SKM-1 (cell line): ENCODE measurements around the gene KRT3.

Experiments
- DNase-seq: peaks from one replicate; lab custom pipeline; 2025; ENCODE audit not compliant: unreplicated experiment; lab: John Stamatoyannopoulos, UW

KRT3 gene

DNA sequence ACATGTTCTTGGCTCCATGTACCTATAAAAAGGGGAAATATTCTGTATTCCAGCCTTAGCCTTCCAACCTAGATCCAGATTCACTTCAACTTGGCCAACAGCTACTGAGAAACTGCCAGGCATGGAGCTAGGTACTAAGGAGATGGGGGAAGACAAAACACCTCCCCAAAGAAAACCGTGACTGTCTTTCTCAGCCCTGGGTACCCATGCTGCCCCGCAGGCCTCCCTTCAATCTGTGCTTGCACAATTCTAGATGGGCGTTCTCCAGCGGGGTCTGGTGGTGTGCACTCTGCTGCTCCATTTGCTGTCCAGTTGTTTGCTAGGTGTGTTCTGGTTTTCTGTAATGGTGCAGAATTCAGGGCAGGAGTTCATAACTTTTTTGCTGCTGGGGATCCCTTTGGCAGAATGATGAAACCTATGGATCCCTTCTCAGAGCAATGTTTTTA, 18.8 kb upstream of the KRT3 start:
- no peak for DNase-seq

DNA sequence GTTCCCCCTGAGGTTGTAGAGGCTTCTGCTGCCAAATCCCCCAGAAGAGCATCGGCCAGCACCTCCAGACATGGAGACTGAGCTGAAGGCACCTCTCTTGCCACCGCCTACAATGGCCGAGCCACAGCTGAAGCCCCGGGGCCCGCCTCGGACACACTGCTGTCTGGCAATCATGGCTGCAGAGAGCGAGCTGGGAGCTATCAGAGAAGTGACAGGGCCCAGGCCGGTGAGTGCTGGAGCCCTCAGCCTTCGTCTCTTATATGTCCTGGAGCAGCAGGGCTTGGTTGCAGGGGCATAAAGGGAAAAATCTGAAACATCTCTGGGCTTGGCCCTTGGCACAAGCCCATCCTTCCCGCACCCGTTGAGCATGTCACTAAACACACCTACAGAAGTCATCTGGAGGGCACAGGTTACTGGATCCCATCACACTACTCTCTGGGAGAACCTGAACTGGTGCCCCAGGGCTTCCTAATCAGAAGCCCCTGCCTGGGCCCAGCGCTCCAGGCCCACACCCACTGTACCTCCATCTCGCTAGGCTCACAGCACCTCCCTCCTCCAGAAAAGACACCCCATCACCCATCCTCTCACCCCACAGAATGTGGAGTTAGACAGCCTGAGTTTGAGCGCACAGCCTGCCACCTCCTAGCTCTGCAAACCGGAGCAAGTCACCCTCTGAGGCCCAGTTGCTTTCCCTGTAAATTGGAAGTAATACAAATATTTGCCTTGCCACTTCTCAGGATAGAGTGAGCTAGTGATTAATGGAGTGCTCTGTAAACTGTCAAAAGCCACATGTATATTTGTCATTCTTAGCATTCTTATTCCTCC, 18.2 kb upstream of the KRT3 start, which contains the start of gene KRT4:
TSS of gene KRT4 (minus strand) at position 232 of the 825 bp plus-strand sequence. CDS start at position 174, 58 bp downstream.
- DNase-seq, result no peak

DNA sequence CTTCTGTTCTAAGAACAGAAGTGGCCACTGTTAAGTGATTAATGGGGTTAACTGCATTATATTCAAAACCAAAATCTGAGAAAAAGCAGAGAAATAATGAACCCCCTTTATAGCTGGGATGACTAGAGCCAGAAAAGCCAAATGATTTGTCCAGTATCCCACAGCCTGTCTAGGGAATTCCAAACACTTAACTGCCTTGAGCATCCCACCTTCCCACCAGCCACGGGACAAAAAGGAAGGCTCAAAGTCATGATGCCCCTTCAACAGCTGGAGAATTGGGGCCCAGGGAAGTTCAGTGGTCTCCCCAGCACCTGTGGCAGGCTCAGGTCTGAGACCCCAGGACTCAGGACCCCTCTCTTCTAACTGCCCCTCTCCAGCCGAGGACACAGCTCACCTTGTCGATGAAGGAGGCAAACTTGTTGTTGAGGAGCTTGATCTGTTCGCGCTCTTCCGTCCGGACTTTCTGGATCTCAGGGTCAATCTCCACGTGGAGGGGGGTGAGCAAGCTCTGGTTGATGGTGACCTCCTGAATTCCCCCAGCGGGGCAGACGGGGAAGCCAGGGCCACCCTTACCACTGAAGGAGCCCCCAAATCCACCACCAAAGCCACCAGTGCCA, 17.4 kb upstream of the KRT3 start:
- no peak for DNase-seq

DNA sequence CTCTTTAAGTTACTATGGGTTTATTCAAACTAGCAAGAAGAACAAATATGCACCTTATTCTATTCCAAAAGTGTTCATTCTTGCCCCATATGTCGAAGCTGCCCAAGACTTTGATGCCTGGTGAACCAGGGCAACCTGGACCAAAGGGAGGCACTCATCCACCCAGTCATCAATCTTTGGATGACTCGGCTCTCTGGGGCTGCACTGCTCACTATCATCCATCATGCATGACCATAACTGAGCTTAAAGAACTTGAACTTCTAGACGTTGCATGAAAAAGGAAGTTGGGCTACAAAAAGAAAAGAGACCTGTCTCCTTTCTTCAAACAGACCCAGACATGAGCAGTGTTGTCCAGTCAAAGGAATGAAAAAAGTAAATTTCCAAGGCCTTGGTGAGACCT, 16.8 kb upstream of the KRT3 start:
- no peak for DNase-seq

DNA sequence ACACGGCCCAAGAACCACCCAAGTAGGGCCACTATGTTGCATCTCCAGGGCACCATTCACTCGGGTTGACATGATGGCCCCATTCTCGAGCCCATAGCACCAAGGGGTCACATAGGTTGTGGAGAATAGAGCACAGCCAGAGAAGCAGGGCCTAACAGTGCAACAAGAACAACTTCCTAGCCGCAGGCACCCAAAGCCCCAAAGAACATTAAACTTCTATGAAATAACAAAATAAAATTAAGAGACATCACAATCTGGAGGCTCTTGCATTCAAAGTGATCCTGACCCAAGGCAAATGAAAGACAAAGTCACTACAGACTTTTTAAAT, 16.1 kb upstream of the KRT3 start:
- DNase-seq, result no peak

DNA sequence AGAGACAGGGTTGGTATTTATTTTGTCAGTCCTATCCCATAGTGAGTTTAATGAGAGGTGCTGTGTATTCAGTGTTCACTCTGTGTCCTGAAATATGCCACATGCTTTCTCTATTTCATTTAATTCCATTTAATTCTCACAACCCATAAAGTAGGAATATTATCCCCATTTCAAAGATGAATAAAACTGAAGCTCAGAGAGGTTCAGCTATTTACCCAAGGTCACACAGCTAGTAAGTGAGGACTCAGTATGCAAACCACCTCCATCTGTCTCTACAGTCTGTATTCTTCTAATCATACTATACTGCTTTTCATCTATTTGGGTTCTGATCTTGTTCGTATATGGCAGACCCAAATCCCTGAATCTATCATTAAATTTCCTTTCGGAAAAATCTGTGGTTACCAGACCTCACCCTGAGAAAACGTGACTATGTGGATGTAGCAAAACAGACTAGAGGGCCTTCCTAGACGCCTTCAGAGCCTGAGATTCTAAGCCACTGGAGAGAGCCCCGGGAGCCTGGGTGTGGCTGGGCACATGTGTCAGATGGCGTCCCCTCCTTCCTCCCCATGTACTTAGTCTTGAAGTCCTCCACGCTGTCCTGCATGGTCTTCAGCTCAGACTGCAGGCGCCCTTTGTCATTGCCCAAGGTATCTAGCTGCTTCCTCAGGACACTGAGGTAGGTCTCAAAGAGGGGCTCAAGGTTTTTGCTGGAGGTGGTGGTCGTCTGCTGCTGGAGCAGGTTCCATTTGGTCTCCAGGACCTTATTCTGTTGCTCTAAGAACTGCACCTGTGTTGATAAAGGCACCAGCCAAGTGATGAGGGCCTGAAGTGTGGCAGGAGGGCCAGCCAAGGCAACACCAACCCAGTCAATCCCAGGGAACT, 15.5 kb upstream of the KRT3 start:
- no peak for DNase-seq

DNA sequence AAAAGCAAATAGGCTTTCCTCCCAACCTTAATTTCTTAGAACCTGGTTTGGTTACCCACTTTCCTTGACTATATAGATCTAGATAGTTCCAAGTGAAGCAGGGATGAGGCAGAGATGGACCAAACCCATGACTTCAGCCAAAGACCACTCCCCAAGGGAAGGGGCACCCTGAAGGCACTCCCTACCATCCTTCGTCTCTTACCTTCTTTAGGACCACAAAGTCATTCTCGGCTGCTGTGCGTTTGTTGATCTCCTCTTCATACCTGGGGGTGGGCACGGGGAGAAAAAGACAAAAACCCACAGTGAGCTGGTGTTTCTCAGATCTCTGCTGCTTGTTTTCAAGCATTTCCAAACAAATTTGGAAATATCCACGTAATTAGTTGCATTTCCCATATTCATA, 14.6 kb upstream of the KRT3 start:
- no peak for DNase-seq

DNA sequence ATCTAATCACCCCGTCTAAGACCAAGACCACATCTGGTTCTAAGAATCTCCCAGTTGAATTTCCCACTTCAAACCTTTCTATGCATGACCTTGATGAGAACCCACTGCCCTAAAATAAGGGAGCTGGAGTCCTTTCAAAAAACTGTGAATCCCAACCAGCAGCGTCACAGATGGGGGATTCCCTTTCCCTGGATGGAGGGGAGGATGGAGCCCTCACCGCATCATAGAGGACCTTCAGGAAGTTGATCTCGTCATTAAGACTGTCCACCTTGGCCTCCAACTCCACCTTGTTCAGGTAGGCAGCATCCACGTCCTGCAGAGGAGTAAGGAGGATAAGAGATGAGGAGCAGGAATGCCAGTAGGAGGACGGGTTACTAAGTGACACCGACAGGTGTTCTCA, 13.2 kb upstream of the KRT3 start:
- no peak for DNase-seq

DNA sequence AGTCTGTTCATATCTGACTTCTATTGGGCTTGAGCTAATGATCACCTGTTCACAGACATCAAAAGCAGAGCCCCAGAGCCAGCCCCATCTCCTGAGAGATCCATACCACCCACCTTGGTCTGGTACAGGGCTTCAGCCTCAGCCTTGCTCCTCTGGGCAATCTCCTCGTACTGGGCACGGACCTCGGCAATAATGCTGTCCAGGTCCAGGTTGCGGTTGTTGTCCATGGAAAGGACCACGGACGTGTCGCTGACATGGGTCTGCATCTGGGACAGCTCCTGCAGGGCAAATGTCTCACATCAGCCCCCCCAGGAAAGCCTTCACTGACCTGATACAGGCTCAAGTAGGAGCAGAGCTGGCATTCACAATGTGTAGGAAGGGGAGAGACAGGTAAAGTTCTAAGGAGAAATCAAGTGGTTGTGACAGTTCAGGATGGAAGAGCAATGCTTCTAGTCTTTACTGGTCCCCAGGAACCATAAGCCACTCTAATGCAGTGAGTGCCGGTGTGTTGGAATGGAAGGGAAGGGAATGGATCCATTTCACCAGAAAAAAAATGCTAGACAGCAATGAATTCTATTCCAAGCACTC, 12.8 kb upstream of the KRT3 start:
- DNase-seq, result no peak

DNA sequence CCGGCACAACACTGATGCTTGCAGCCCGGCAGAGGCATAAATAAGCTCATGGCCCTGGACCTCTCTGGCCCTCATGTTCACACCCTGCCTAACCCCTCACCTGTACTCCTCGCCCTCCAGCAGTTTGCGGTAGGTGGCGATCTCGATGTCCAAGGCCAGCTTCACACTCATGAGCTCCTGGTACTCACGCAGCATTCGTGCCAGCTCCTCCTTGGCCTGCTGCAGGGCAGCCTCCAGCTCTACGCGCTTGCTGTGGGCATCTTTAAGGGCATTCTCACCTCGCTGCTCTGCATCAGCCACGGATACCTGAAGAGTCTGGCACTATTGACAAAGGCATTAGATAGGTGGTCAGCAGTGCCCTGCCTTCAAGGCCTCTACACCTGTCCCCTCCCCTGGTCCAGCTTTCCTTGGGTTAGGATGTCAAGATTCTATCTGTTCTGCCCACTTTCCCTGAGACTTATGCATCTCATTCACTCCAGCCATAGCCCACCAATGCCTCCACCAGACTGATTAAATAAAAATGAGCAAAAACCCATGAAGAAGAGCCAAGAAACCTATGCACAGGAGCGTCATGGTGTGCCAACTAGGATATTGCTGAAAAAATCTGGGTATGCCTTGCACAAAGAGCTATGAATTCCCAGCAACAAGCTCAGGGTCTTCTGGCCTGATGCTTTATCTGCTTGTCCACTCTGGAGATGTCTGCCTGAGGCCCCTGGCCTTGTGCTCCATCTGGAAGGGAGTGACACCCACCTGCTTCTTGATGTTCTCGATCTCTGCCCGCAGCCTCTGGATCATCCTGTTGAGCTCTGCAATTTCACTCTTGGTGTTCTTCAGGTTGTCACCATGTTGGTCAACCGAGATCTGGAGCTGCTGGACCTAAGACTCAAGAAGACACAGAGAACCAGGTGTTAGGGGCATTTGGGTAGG, 11.9 kb upstream of the KRT3 start:
- no peak for DNase-seq

DNA sequence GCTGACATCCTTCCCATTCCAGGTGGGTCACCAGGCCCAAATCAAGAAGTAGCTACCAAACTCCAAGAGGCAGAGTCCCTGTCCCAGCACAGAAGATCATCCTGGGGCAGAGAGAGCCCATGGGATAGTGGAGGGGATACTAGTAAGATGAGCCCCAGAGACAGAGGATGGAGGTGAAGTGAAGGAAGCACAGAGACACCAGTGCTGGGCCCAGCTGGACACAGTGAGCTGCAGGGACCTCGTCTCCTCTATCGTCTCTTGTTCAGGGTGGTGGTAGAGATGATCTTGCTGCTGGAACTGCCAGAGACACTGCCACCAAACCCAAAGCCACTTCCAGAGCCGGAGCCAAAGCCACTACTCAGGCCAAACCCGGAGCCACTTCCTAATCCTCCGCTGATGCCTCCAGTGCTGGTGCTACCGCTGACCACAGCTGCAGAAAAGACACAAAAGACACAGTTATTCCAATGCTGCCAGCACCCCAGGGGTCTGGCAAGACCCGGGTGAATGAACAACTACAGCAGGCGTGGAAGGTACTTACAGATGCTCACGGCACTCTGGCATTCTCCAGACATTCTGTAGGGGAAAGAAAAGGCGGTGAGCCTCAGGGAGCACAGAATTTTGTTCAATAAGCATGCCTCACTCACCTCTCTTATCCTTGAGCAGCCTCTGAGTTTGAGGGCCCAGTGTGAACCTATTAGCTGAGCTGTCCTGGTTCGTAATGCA, 11.1 kb upstream of the KRT3 start:
- no peak for DNase-seq

DNA sequence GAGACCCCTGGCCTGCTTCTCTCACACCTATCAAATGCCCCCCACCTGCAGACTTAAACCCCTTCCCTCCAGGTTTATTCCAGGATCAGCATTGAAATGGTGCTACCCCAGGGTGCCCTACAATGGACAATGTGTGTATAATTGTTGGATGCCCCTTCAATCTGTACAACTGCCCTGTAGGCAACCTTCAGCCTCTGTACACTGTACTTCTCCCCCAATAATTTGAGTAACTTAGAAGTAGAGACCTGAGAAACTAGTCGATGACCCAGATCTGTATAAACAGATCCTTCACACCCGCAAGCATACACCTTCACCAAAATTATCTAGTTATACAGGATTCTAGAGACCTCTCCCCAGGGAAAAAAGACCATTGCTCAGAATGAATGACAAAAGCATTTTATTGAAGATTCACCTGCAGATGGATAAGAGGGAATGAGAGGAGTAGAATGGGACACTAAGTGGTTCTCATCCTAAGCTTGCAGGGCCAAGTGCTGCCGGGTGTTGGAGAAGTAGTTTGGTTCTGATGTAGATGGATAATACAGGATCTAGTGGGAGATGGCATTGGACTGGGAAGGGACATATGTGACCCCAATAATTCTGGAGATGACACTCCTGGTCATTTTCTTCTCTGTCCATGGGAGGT, 10.4 kb upstream of the KRT3 start:
- DNase-seq, result no peak

DNA sequence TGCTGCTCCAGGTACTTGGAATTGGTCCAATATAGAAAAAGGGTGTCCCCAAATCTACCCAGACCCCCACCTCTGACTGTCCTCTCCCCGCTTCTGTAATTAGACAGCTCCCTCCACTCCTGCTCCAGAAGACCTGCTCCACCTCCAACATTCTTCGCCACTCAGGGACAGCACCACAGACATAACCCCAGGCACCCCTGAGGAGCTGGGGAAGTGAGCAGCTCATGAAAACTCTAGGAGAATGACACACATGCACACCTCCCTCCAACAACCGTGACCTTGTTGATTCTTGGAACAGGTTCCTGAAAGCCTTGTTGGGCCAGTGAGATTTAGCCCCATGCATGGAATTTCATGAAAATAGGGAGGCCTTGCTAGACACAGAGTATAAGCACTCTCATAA, 9.8 kb upstream of the KRT3 start:
- DNase-seq, result no peak

DNA sequence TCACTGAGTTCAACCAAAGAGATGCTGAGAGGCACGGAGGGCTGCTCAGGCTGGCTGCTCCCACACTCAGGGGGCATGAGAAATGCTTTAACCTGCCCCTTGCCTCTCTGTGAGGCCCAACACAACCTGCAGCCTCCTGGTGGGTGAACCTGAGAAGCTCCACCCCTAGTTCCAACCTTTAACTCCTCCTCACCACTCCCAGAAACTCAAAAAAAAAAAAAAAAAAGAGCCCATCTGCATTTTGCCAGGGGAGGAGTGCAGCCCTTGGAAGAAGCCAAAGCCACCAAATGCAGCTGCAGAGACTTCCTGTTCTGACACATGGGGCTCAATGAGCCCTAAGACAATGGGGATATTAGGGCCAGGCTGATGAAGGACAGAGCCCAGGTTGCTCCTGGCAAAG, 9.1 kb upstream of the KRT3 start:
- DNase-seq, result no peak

DNA sequence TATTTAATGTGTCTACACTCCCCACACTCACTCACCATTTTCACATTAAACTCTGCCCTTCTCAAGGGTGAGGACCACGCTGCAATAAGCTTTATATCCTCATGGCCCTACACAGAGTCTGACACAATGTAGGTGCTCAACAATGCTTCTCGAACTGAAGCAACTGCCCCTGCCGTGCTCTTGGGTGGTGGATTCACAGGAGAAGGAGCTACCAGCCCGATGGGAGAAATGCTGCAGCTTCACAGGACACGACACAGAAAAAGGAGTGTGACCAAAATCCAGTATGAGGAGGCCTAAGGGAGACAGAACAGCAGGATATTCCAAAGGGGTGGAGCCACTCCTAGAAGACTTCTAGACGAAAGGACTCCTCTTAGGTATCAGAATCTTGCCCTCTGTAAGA, 6.5 kb upstream of the KRT3 start:
- no peak for DNase-seq

DNA sequence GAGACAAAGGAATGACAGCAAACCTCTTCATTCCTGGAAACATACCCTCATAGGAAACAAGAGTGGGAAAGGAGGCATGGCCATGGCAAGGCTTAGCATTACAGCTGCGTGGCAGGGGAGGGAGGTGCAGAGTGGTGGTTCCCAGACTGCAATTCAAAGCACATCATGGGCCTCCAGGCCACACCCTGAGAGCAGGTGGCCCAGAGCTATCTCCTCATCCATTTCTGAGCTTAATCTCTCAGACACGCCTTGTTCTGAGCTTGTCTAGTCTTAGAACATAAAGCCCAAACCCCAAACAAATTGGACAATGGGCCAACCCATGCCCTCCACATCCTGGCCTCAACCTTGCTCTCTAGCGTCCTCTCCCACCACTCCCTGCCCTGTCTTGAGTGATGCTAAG, 5.9 kb upstream of the KRT3 start:
- DNase-seq, result no peak

DNA sequence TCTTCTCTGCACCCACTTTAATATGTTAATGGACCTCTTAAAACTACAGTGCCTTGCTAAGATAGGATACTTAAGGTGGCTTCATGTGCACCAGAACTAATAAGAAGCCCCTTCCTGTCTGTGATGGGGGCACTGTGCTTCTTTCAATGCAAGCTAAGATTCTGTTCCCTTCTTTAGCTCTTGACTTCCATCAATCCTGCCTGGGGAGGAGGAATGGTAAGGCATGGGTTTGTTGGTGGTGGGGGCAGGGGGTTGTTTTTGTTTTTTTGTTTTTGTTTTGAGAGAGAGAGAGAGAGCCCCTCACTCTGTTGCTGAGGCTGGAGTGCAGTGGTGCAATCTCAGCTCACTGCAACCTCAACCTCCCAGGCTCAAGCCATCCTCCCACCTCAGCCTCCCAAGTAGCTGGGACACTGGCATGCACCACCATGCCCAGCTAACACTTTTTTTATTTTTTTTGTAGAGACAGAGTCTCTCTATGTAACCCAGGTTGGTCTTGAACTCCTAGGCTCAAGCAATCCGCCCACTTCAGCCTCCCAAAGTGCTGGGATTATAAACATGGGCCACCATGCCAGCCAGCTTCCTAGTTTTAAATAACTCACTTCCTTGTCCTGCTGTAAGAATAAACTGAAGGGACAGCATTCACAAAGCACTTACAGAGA, 4.5 kb upstream of the KRT3 start:
- no peak for DNase-seq

DNA sequence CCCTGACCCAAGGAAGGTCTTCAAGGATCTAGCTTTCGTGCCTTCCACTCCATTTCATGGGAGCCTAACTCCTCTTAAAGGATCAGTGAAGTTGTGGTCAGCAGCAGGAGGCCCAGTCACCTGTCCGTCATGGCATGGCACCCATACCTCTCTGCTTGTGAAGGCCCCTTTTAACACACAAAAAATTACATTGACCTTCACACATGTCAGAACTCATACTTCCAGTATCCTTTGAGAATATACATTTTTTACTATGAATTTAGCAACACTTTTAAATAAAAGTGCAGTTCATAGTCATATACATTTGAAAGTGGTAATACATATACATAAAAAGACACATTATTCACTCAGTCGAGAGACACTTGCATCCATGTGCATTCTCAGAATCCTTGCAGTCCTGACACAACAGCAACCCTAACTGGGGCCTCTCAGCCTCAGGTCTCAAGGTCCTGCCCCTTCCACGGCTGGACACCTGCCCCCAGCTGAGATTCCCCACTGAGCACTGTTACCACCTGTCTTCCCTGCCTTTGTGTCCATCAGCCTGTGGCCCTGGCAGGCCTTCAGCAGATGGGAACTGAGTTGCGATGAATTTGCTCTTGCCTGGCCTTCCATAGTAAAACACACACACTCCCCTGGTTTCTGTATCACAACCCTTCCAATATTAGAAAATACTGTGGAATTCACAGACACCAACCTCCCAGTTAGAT, 3.7 kb upstream of the KRT3 start:
- no peak for DNase-seq
